Neural cell (in vitro differentiated cells): Measurements from ENCODE around the gene RABL6.

ENCODE experiments used
- EP300 ChIP-seq: fragments of 450-650 bp; conservative IDR thresholded peaks from 2 replicates; pipeline ENCODE4 v1.6.1; 2014; ENCODE audit warnings: antibody characterized with exemption, mild to moderate bottlenecking, moderate library complexity; ENCODE audit not compliant: poor library complexity, severe bottlenecking
- EZH2 ChIP-seq: fragments of 200-600, 300-800 bp; shearing (Covaris generic), sonication (generic); IDR thresholded peaks from 2 replicates; pipeline ENCODE4 v1.6.1; 2014; ENCODE audit warnings: antibody characterized with exemption, low read length, borderline replicate concordance, mild to moderate bottlenecking; ENCODE audit not compliant: insufficient read depth, poor library complexity, severe bottlenecking
- MXI1 ChIP-seq: fragments of 450-650 bp; conservative IDR thresholded peaks from 2 replicates; pipeline ENCODE4 v1.6.1; 2014; ENCODE audit warnings: antibody characterized with exemption, mild to moderate bottlenecking; ENCODE audit not compliant: poor library complexity, severe bottlenecking
- POLR2AphosphoS5 ChIP-seq: IDR thresholded peaks from 2 replicates; pipeline ENCODE4 v1.6.1; 2012
- RAD21 ChIP-seq: fragments of 450-650 bp; conservative IDR thresholded peaks from 2 replicates; pipeline ENCODE4 v1.6.1; 2014; ENCODE audit warnings: antibody characterized with exemption, mild to moderate bottlenecking, moderate library complexity
- TAF1 ChIP-seq: IDR thresholded peaks from 2 replicates; pipeline ENCODE4 v1.6.1; 2012; ENCODE audit warnings: low read depth
- TF ChIP-seq, protein P1 (sequence below): fragments of 450-650 bp; IDR thresholded peaks from 2 replicates; pipeline ENCODE4 v1.5.1; 2014; ENCODE audit warnings: antibody characterized with exemption, mild to moderate bottlenecking, moderate library complexity; ENCODE audit not compliant: poor library complexity, severe bottlenecking
- TF ChIP-seq, protein P2 (sequence below): IDR thresholded peaks from 2 replicates; pipeline ENCODE4 v1.6.1; 2012; ENCODE audit warnings: borderline replicate concordance

DNA sequence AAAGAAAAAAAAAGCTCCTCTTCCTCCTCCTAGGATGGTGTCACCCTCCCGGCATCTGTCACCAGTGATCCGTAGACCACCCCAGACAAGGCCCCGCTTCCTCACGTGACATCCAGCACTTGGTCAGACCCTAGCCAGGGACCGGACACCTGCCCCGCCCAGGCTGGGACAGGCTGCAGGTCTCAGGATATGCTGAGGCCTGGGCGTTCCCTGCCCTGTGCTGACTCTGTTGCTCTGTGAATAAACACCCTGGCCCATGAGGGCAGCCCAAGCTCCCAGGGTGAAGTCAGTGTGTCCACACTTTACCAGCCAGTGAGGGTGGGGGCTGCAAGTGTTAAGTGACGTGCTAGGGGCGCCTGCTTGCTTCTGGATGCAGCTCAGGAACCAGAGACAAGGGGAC lies 52.8 kb downstream of the RABL6 start:
- TF ChIP-seq, protein P1, sequence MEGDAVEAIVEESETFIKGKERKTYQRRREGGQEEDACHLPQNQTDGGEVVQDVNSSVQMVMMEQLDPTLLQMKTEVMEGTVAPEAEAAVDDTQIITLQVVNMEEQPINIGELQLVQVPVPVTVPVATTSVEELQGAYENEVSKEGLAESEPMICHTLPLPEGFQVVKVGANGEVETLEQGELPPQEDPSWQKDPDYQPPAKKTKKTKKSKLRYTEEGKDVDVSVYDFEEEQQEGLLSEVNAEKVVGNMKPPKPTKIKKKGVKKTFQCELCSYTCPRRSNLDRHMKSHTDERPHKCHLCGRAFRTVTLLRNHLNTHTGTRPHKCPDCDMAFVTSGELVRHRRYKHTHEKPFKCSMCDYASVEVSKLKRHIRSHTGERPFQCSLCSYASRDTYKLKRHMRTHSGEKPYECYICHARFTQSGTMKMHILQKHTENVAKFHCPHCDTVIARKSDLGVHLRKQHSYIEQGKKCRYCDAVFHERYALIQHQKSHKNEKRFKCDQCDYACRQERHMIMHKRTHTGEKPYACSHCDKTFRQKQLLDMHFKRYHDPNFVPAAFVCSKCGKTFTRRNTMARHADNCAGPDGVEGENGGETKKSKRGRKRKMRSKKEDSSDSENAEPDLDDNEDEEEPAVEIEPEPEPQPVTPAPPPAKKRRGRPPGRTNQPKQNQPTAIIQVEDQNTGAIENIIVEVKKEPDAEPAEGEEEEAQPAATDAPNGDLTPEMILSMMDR = no peak
- TF ChIP-seq POLR2AphosphoS5 (no peak), EZH2 (no peak), EP300 (no peak), RAD21 (no peak), MXI1 (no peak), TAF1 (no peak)
- TF ChIP-seq, protein P2, sequence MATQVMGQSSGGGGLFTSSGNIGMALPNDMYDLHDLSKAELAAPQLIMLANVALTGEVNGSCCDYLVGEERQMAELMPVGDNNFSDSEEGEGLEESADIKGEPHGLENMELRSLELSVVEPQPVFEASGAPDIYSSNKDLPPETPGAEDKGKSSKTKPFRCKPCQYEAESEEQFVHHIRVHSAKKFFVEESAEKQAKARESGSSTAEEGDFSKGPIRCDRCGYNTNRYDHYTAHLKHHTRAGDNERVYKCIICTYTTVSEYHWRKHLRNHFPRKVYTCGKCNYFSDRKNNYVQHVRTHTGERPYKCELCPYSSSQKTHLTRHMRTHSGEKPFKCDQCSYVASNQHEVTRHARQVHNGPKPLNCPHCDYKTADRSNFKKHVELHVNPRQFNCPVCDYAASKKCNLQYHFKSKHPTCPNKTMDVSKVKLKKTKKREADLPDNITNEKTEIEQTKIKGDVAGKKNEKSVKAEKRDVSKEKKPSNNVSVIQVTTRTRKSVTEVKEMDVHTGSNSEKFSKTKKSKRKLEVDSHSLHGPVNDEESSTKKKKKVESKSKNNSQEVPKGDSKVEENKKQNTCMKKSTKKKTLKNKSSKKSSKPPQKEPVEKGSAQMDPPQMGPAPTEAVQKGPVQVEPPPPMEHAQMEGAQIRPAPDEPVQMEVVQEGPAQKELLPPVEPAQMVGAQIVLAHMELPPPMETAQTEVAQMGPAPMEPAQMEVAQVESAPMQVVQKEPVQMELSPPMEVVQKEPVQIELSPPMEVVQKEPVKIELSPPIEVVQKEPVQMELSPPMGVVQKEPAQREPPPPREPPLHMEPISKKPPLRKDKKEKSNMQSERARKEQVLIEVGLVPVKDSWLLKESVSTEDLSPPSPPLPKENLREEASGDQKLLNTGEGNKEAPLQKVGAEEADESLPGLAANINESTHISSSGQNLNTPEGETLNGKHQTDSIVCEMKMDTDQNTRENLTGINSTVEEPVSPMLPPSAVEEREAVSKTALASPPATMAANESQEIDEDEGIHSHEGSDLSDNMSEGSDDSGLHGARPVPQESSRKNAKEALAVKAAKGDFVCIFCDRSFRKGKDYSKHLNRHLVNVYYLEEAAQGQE = no peak
